Fibroblast of skin of right quadriceps (primary cell): Measurements from ENCODE around the gene HDAC4.

Source experiments
- DNase-seq: peaks from one replicate; pipeline ENCODE4 v3.0.0-alpha.2; 2013

HDAC4 gene

DNA sequence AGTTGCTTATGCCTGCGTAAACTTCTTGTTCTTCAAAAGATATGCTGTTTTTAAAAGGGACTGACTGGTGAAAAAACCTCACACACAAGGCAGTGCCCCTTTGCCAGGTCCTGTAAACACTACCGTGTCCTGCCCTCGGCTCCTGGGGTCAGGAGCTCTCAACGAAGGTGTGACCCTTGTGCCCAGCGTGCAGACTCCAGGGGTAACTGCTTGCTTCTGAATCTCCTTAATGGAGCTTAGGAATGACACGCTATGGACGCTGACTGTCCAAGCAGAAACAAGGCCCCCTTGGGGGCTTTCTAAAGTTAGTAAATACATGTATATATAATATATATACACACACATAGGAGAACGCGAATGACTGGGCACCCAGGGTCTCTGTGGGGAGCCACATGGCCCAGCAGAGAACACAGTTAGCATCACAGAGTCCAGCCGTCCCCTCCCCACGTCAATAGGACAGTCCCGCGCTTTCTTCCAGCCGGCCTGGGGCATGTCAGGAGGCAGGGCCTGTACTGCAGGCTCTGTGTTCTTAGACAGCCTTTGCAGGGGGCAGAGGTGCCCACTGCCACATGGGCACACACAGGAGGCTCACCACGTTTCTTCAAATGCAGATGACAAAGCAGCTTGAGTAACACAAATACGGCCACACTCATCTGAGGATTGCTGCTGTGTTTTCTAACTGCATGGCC is 96.1 kb downstream of the HDAC4 start:
- no peak for DNase-seq

- no peak for DNase-seq
Observed at GRCh38 chr2:239303711-239304532, 96.9 kb downstream of the HDAC4 start.

DNA sequence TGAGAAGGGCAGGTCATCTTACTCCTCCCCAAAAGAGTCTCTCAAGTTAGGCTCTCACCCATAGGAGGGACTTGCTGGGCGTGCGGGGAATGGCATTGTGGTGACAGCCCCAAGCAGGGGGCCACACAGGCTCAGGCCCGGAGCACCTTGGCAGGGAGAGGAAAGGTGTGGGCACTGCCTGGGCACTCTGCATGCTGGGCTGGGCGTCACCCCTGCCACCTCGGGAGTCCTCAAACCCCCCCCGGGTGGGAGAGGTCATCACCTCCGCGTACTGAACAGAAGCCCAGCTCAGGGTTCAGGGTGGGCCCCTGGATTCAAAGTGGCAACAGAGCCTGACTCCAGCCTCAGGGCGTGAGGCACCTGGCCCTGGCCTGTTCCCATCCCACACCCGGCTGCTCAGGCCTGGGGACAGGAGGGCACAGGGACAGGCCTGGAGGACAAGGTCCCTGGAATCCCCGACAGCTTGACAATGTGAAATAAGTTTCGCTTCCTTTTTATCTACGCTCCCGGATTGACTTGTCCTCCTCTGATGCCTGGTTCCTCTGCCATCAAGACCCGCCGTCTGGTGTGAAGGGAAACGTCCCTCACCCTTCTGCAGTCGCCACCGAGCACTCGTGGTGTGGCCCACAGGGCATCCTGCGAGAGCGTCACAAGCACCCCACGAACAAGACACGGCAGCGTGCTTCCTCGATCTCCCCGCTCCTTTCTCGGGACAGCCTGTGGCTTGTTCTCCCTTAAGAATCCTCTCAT is 97.8 kb downstream of the HDAC4 start:
- DNase-seq: no peak

DNA sequence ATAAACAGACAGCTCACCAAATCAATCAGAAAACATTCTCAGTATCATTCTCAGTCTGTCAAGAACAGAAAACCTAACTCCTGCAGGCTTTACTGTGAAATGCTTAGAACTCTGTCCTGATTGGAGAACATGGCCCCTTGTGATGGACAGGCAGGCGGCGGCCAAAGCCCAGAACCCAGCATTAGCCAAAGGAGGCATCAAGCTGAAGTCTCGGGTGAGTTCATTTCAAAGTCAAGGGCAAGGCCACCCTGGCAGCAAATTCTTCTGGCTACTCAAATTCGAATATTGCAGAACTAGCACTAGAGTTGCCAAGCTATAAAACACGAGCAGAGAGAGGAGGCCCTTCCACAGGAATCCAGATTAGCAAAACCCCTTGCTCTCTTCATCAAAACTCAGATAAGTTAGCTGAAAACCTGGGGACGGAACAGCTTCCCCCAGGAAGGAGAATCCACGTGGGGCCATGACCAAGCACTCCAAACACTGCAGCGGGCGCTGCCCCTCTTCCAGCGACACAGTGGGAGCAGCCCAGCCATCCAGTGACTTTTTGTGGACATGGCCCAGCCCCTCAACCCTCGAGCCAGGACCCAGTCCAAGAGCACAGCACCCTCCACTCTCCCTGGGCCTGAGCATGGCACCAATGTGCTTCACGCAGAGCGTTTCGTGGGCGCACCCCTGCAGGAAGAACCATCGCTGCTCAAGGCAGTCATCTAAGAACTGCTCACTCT is 98.6 kb downstream of the HDAC4 start:
- no peak for DNase-seq

DNA sequence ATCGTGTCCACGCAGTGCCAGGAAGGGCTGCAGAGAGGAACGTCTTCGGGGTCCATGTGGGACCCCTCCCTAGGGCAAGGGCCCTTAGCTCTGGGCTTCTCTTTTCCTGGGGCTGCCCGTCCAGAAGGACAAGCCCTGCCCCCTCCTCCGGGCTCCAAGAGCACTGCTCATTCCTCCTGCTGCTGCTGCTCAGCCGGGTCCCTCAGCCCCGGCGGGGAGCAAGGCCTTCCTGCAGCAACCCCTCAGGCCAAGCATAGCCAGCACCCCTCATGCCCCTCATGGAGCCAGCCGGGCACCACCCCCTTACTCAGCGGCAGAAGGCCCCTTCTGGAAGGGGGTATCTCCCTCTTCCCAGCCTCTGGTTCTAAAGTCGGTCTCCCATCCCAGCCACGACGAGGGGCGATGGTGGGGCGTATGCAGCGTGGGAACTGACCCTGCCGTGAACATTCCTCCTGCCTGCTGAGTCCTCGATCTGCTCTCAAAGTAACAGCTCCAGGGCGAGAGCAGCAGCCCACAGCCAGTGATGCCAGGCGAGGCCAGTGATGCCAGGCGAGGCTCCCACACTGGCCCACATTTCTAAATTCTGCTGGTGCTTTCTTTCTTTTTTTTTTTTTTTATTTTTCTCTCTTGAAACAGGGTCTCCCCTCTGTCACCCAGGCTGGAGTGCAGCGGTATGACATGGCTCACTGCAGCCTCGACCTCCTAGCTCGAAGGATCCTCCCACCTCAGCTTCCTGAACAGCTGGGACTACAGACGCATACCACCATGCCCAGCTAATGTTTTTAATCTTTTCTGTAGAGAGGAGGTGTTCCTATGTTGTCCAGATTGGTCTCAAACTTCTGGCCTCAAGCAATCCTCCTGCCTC is 99.7 kb downstream of the HDAC4 start:
- no peak for DNase-seq

- no peak for DNase-seq
Observed at GRCh38 chr2:239300242-239300641, 100.6 kb downstream of the HDAC4 start.

- DNase-seq: no peak
Observed at GRCh38 chr2:239299218-239299939, 101.4 kb downstream of the HDAC4 start.

GRCh38 chr2:239298116-239298804 is 102.6 kb downstream of the HDAC4 start:
- no peak for DNase-seq

DNA sequence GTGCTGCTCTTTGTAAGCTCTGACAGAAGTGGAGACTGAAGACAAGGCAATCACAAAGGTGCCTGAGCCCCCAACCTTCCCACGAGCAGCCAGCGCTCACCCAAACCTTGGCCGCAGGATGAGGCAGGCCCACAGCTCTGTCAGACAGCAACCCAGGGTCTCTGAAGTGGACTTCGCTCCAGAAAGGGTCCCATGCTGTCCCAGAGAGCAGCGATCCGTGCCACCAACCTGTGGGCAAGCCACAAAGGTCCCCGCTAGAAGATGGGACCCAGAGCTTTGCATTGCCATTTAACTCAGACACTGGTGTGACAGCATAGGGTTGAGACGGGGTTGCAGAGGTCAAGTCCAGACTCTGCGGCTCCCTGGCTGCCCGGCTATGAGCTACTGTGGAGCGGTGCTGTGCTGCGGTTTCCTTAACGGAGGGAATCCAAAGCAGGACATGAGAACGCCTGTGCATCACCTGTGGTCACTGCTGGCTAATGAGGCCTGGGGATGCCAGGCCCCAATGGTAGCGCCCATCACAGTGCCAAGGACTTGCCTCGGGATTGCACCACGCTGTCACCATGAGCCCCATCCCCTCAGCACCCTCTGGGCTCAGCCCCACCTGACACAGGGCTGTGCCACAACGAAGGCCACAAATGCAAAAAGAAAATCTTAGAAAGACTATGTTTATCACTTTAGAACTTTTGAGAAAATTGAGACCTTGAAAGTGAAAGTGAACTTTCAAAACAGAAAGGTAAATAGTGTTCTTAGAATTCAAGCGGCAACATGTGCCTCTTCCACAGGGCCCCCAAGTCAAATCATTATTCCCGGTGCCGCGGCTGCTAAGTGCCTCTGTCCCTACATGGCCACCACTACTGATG is 103.4 kb downstream of the HDAC4 start:
- DNase-seq: no peak

- no peak for DNase-seq
Observed at GRCh38 chr2:239296020-239296932, 104.5 kb downstream of the HDAC4 start.

GRCh38 chr2:239295377-239296019 is 105.3 kb downstream of the HDAC4 start:
- DNase-seq: no peak

DNA sequence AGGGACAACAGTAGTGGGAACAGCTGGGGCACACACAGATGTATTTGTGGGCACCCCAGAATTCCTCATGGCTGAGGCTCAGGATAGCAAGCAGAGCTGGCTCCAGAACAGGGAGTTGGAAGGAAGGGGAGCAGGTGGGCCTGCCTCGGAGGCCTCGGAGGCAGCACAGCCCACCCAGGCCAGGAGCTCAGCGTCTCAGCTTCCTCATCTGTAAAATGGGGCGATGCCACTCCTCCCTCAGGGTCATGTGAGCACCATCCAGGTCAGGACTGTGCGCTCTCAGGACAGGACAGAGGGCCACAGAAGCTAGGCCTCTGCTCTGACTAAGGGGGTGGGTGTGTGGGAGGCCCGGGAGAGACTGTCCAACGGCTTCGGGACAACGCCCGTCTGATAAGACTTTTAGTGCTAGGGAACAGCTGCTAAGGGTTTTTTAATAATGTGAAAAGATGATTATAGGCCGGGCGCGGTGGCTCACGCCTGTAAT is 106.2 kb downstream of the HDAC4 start:
- no peak for DNase-seq

DNA sequence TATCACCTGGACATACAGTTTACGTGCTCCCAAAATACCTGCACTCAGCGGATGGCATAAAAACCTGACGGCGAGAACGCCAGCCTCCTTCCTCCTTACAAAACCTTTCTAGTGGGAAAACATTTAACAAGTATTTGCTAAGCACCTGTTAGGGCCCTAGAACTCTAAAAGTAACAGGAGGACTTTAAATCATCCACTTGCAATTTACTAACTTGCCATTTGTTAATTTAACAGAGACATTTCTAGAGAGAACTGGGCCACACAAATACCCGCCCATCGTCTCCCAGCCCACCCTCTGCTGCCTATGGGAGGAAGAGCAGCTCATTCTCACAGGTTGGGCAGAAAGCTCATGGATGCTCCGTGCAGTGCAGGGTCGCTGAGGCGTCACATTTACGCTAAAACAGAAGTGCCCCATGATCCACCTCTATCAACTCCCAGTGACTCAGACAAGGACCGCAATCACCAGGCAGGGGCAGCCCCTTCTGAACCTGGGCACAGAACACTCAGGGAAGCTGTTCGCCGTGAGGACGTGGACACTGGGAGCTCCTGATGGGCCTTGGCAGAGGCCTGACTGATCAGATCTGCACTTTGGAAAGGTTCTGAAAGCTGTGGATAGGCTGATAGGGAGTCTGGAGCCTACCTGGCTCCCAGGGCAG is 106.9 kb downstream of the HDAC4 start:
- DNase-seq: no peak

GRCh38 chr2:239292959-239293774 is 107.7 kb downstream of the HDAC4 start:
- DNase-seq: no peak

- DNase-seq: no peak
Observed at GRCh38 chr2:239292531-239292930, 108.3 kb downstream of the HDAC4 start.
